Sigmoid colon (tissue), 4 donors: ENCODE results near the gene EEF1AKMT2.

Source experiments
- EP300 ChIP-seq, 4 donors: sonication (generic); formaldehyde crosslinking; IDR thresholded peaks; one replicate each; pipeline ENCODE4 v1.6.1; 2017; ENCODE audit warnings: antibody characterized with exemption in 4 of 4
- POLR2A ChIP-seq, 2 donors: fragments of 450-650 bp; IDR thresholded peaks; one replicate each; pipeline ENCODE4 v1.6.1; 2016; ENCODE audit warnings: antibody characterized with exemption in 2 of 2, mild to moderate bottlenecking in 2 of 2, moderate library complexity in 2 of 2
- TF ChIP-seq, protein P1 (sequence below), 4 experiments: fragments of 450-650 bp in 3 of 4; fragments of 200-600 bp in 1 of 4; IDR thresholded peaks; one replicate each; pipeline ENCODE4 v1.5.1; 2016 to 2019; ENCODE audit warnings: antibody characterized with exemption in 4 of 4, mild to moderate bottlenecking in 3 of 4, moderate library complexity in 2 of 4

DNA sequence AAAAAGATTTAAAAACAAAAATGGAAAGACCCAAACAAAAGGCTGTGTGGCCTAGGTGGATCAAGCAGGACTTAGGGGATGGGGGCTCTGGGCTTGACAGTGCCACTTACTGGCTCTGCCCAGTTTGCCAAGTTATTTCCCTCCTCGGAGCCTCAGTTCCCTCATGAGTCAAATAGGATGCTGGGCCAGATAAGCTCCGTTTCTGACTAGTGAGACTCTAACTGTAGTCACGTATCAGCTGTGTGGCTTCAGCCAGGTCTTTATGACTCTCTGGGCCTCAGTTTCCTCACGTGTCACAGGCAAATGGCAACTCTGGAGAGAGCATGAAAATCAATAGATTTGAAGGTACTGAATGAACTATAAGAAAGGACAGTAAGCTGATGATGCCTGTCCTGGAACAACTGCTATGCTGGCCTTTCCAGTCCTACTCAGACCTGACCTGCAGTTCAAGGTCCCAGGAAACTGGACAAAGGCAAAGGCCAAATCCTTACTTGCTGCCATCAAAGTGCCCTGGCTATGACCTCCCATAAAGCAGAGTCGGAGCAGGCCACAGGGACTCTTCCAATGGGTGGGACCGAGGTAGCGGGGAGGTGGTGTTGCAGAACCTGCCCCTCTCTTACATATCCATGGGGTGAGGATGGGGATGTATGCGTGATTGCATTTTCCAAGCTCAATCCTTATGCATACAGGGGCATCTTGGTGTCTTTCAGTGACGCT is 74.5 kb downstream of the EEF1AKMT2 start:
- TF ChIP-seq, protein P1, sequence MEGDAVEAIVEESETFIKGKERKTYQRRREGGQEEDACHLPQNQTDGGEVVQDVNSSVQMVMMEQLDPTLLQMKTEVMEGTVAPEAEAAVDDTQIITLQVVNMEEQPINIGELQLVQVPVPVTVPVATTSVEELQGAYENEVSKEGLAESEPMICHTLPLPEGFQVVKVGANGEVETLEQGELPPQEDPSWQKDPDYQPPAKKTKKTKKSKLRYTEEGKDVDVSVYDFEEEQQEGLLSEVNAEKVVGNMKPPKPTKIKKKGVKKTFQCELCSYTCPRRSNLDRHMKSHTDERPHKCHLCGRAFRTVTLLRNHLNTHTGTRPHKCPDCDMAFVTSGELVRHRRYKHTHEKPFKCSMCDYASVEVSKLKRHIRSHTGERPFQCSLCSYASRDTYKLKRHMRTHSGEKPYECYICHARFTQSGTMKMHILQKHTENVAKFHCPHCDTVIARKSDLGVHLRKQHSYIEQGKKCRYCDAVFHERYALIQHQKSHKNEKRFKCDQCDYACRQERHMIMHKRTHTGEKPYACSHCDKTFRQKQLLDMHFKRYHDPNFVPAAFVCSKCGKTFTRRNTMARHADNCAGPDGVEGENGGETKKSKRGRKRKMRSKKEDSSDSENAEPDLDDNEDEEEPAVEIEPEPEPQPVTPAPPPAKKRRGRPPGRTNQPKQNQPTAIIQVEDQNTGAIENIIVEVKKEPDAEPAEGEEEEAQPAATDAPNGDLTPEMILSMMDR (IDR thresholded peaks at IDR 0.05): no peak
- TF ChIP-seq POLR2A (IDR thresholded peaks at IDR 0.05) (no peak), EP300 (IDR thresholded peaks at IDR 0.05) (no peak)
